ENCODE measurements around the gene FOXL1. TPM values are rescaled to one million over a fixed set of nuclear protein-coding genes. Genes with fewer than 3 reads are reported as not detected.

The FOXL1 gene
- total and polyA plus RNA-seq, 9 donors = 0.10 to 1.3 (median 0.44) TPM; not detected in 1

GRCh38 chr16:86549893-86550190, 28.5 kb upstream of the FOXL1 start:
- peaks cover 2% of the 10 kb centered on the region for H3K4me1 ChIP-seq (ENCODE audit: insufficient read depth)

GRCh38 chr16:86550281-86550680, 28.1 kb upstream of the FOXL1 start:
- 88 to 92% (median 90%) methylated on average over 5 of the region's 5 CpGs for WGBS, 3 donors
- H3K36me3 ChIP-seq = no peaks in the 10 kb centered on the region
- H3K4me1 ChIP-seq (ENCODE audit: insufficient read depth) = peaks cover 2% of the 10 kb centered on the region
- no peaks in the 10 kb centered on the region for H3K27me3 ChIP-seq
- H3K9me3 ChIP-seq = no peaks in the 10 kb centered on the region
- no peak for TF ChIP-seq EP300 (IDR thresholded peaks at IDR 0.05)
- no peak for TF ChIP-seq CTCF (IDR thresholded peaks at IDR 0.05)
- no peak for TF ChIP-seq POLR2A (IDR thresholded peaks at IDR 0.05)
- H3K27ac ChIP-seq = no peak overlapping the region
- DNase-seq = no peak
- intact Hi-C loops (cut with DNase I) = no loop called here
- no peak overlapping the region for H3K4me3 ChIP-seq

More at GRCh38 chr16:86549893-86550190, 28.5 kb upstream of the FOXL1 start:
- TF ChIP-seq EP300 (IDR thresholded peaks at IDR 0.05) (no peak), POLR2A (IDR thresholded peaks at IDR 0.05) (no peak), CTCF (IDR thresholded peaks at IDR 0.05) (no peak)
- Histone ChIP-seq H3K36me3 (no peaks in the 10 kb centered on the region), H3K9me3 (no peaks in the 10 kb centered on the region), H3K4me3 (no peak overlapping the region), H3K27ac (no peak overlapping the region), H3K27me3 (no peaks in the 10 kb centered on the region)
- intact Hi-C loops (cut with DNase I) = no loop called here
- WGBS, 3 donors = 96 to 99% (median 96%) methylated on average over 6 to 7 of the region's 7 CpGs
- DNase-seq = no peak

GRCh38 chr16:86553356-86553755, 25.0 kb upstream of the FOXL1 start:
- DNase-seq = no peak
- no peak for TF ChIP-seq EP300 (IDR thresholded peaks at IDR 0.05)
- TF ChIP-seq POLR2A (IDR thresholded peaks at IDR 0.05) = no peak
- no peak for TF ChIP-seq CTCF (IDR thresholded peaks at IDR 0.05)
- H3K27ac ChIP-seq = no peak overlapping the region
- H3K9me3 ChIP-seq = no peaks in the 10 kb centered on the region
- no peak overlapping the region for H3K4me3 ChIP-seq
- peaks cover 7% of the 10 kb centered on the region for H3K4me1 ChIP-seq (ENCODE audit: insufficient read depth)
- 89 to 95% (median 90%) methylated on average over 22 of the region's 22 CpGs for WGBS, 3 donors
- no peaks in the 10 kb centered on the region for H3K36me3 ChIP-seq
- no peaks in the 10 kb centered on the region for H3K27me3 ChIP-seq
- intact Hi-C loops (cut with DNase I) = no loop called here

GRCh38 chr16:86554599-86554916, 23.8 kb upstream of the FOXL1 start:
- WGBS, 3 donors = 3 to 5% (median 4%) methylated on average over 10 of the region's 10 CpGs
- H3K27me3 ChIP-seq = no peaks in the 10 kb centered on the region
- no peak for TF ChIP-seq EP300 (IDR thresholded peaks at IDR 0.05)
- TF ChIP-seq CTCF (IDR thresholded peaks at IDR 0.05) = no peak
- no peak for TF ChIP-seq POLR2A (IDR thresholded peaks at IDR 0.05)

More at GRCh38 chr16:86554599-86554916, 23.8 kb upstream of the FOXL1 start:
- H3K27ac ChIP-seq = peak overlapping the region; percentile 84 to 94
- peaks cover 7% of the 10 kb centered on the region for H3K4me1 ChIP-seq (ENCODE audit: insufficient read depth)
- intact Hi-C loops (cut with DNase I) = no loop called here
- peak overlapping the region; percentile 96 for H3K4me3 ChIP-seq
- DNase-seq = no peak
- no peaks in the 10 kb centered on the region for H3K9me3 ChIP-seq
- no peaks in the 10 kb centered on the region for H3K36me3 ChIP-seq

Measured in ovary (tissue), 9 donors.